Left lung (tissue), 10 donors: ENCODE measurements around the gene ERICH6. TPM values are rescaled to one million over a fixed set of nuclear protein-coding genes. Genes with fewer than 3 reads are reported as not detected.

Source experiments
- ATAC-seq: fragments of 200-7000 bp; cut with Tn5 transposase; one replicate; pipeline ENCODE4 v1.9.1; 2020; ENCODE audit warnings: moderate library complexity
- DNase-seq, 4 donors: peaks; one replicate each; pipeline ENCODE4 v3.0.0-alpha.2; 2013 to 2020
- H3K27ac ChIP-seq, 2 donors: fragments of 200-600 bp; sonication (generic) in 1 of 2; one replicate each; pipeline versions ENCODE4 v1.5.0 to v1.8.0; 2020 to 2021
- H3K27me3 ChIP-seq, 2 donors: fragments of 200-600 bp; sonication (generic) in 1 of 2; one replicate each; pipeline versions ENCODE4 v1.5.0 to v1.8.0; 2020 to 2021
- H3K36me3 ChIP-seq, 2 donors: fragments of 200-600 bp; sonication (generic) in 1 of 2; one replicate each; pipeline versions ENCODE4 v1.5.0 to v1.8.0; 2020 to 2021
- H3K4me1 ChIP-seq, 2 donors: fragments of 200-600 bp; one replicate each; pipeline ENCODE4 v1.8.0; 2021
- H3K4me3 ChIP-seq, 2 donors: fragments of 200-600 bp; sonication (generic) in 1 of 2; one replicate each; pipeline versions ENCODE4 v1.5.0 to v1.8.0; 2020 to 2021; ENCODE audit warnings: mild to moderate bottlenecking in 1 of 2
- H3K9me3 ChIP-seq, 2 donors: fragments of 200-600 bp; sonication (generic) in 1 of 2; one replicate each; pipeline versions ENCODE4 v1.5.0 to v1.8.0; 2020 to 2021
- CTCF ChIP-seq, 2 donors: fragments of 200-600 bp; sonication (generic) in 1 of 2; IDR thresholded peaks; one replicate each; pipeline versions ENCODE4 v1.5.0 to v1.8.0; 2021; ENCODE audit warnings: antibody characterized with exemption in 2 of 2
- intact Hi-C, 2 donors: fragments of 100-400 bp; cut with DNase I; formaldehyde crosslinking; loops; one replicate each; pipeline versions ENCODE4 v1.11.2 to v1.14.2; 2022
- polyA plus RNA-seq, 6 donors: library from polyadenylated mRNA; unstranded; fragments of 120-200 nt; gene quantifications; one replicate each; pipeline ENCODE4 v1.2.1, GENCODE V29; 2013; ENCODE audit not compliant: insufficient read length in 6 of 6
- total RNA-seq, 2 donors: library from RNA; stranded (reverse); fragmentation: NEBNext Ultra II Directional; extraction: Animal tissue kit (Norgen Biotek cat#: 25700); gene quantifications; one replicate each; pipeline ENCODE4 v1.2.1, GENCODE V29; 2021
- donor health status: DM: no; HTN: yes; CAD: no.
- donor health status: DM: no; HTN: no; CAD: no.

The ERICH6 gene
- total and polyA plus RNA-seq, 8 donors: 0.34 to 1.7 (median 0.88) TPM; not detected in 2

DNA sequence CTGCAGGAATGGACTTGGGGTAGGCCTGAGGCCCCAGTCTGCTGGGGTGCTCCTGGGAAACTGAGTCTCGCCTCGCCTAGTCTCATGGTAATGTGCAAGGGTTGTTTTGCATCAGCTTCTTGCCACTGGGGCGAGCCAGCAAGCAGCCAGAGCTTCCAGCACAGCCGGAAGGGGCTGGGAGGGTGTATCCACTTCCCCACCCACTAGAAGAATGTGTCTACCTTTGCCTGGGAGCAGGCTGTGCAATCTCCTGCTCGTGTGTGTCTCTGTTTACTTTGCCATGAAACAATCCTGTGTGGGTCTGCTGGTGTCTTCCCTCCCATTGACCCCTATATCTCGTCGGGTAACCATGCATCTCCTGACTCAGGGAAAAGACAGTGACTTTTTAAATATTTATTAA lies 21.8 kb upstream of the ERICH6 start:
- intact Hi-C loops: loop anchor here in 1 of 2 donors (5.0 kb wide), 1 partner anchor 142 kb away; no protein-coding TSS in a partner anchor
- Histone ChIP-seq H3K27ac (no peak overlapping the region), H3K36me3 (no peaks in the 10 kb centered on the region), H3K27me3 (no peaks in the 10 kb centered on the region), H3K9me3 (no peaks in the 10 kb centered on the region), H3K4me1 (peaks cover 0 to 17% of the 10 kb centered on the region in 2 donors), H3K4me3 (no peak overlapping the region)
- no peak for TF ChIP-seq CTCF (IDR thresholded peaks at IDR 0.05)
- peak; percentile 71 for ATAC-seq
- no peak for DNase-seq

DNA sequence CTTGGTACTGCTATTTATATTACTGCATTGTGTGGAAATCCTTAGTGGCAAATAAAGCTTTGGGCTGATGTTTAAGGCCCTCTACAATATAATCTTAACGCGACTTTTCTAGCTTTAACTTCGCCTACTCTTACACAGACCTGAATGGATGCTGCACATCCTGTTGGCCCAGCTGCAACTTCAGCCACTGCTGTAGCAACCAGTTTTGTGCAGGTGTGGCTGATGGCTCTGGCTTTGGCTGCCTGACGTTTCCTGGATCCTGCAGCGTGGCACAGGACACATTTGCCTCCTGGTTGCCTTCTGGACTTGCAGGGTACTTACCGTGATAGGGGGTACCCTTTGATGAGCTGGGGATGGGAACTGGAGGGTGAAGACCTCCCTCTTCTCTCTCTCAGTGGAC lies 20.2 kb upstream of the ERICH6 start:
- no peaks in the 10 kb centered on the region for H3K9me3 ChIP-seq
- H3K4me3 ChIP-seq: no peak overlapping the region
- ATAC-seq: no peak
- intact Hi-C loops: no loop called here
- H3K36me3 ChIP-seq: no peaks in the 10 kb centered on the region
- no peaks in the 10 kb centered on the region for H3K27me3 ChIP-seq
- no peak for TF ChIP-seq CTCF (IDR thresholded peaks at IDR 0.05)
- DNase-seq: no peak
- H3K27ac ChIP-seq: no peak overlapping the region
- peaks cover 0 to 17% of the 10 kb centered on the region in 2 donors for H3K4me1 ChIP-seq

- no peak for ATAC-seq
- TF ChIP-seq CTCF (IDR thresholded peaks at IDR 0.05): no peak
Measured at GRCh38 chr3:150722267-150722666, 18.5 kb upstream of the ERICH6 start.

GRCh38 chr3:150721285-150722130 lies 17.8 kb upstream of the ERICH6 start:
- H3K4me1 ChIP-seq: peaks cover 0 to 7% of the 10 kb centered on the region in 2 donors
- H3K4me3 ChIP-seq: no peak overlapping the region
- no peak overlapping the region for H3K27ac ChIP-seq
- no peaks in the 10 kb centered on the region for H3K36me3 ChIP-seq
- TF ChIP-seq CTCF (IDR thresholded peaks at IDR 0.05): peak; percentile 75 to 85
- ATAC-seq: peak; percentile 92
- intact Hi-C loops: no loop called here
- H3K9me3 ChIP-seq: no peaks in the 10 kb centered on the region
- no peaks in the 10 kb centered on the region for H3K27me3 ChIP-seq
- DNase-seq: peak in 2 of 4 donors; percentile 50 to 68

More at GRCh38 chr3:150722267-150722666, 18.5 kb upstream of the ERICH6 start:
- no peak overlapping the region for H3K4me3 ChIP-seq
- H3K36me3 ChIP-seq: no peaks in the 10 kb centered on the region
- no peak for DNase-seq
- no peak overlapping the region for H3K27ac ChIP-seq
- intact Hi-C loops: no loop called here
- H3K27me3 ChIP-seq: no peaks in the 10 kb centered on the region
- peaks cover 0 to 11% of the 10 kb centered on the region in 2 donors for H3K4me1 ChIP-seq
- H3K9me3 ChIP-seq: no peaks in the 10 kb centered on the region

GRCh38 chr3:150720444-150720843 lies 16.7 kb upstream of the ERICH6 start:
- intact Hi-C loops: no loop called here
- no peak for DNase-seq
- TF ChIP-seq CTCF (IDR thresholded peaks at IDR 0.05): no peak
- Histone ChIP-seq H3K27ac (no peak overlapping the region), H3K27me3 (no peaks in the 10 kb centered on the region), H3K4me3 (no peak overlapping the region), H3K4me1 (peaks cover 0 to 7% of the 10 kb centered on the region in 2 donors), H3K9me3 (no peaks in the 10 kb centered on the region), H3K36me3 (no peaks in the 10 kb centered on the region)
- no peak for ATAC-seq
